Measurements from ENCODE around the gene ARHGEF18. TPM values are rescaled to one million over a fixed set of nuclear protein-coding genes. Genes with fewer than 3 reads are reported as not detected.

Gene ARHGEF18
- total and polyA plus RNA-seq, 2 of the 13 experiments (the other 11 are each of a cell fraction or from before 2014, with no cell fraction given), result 4.2 to 17.5 TPM

DNA sequence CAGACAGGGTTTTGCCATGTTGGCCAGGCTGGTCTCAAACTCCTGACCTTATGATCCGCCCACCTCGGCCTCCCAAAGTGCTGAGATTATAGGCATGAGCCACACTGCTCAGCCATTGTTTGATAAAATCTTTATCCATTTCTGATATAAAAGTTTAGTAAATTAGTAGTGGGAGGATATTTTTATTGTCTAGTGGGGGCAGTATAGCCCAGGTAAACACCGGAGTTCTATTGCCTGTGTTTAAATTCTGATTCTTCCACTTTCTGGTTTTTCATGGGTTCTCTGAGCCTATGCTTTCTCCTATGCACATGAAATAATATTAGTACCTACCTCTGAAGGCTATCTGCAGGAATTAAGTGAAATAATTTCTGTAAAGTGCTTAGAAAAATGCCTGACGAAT lies 20.1 kb upstream of the ARHGEF18 start:
- H3K9ac ChIP-seq (ENCODE audit: insufficient read depth, low read depth, low read length), result no peak overlapping the region
- no peaks in the 10 kb centered on the region; a peak in 1 of 5 replicates for H3K27me3 ChIP-seq (ENCODE audit: control insufficient read depth in 1 of 2, insufficient read depth in 2 of 2, low read length in 2 of 2)
- no peak overlapping the region for H3K4me2 ChIP-seq (ENCODE audit: low read depth, low read length)
- DNase-seq (ENCODE audit: low spot score) (no peak), ATAC-seq (no peak), FAIRE-seq (no peak)
- H3K4me3 ChIP-seq (replicated peaks in 1 of 3; ENCODE audit: insufficient read depth in 1 of 3, low read depth in 2 of 3, low read length in 3 of 3), result no peak overlapping the region
- H4K20me1 ChIP-seq (ENCODE audit: insufficient read depth, low read length), result no peaks in the 10 kb centered on the region
- H3K9me3 ChIP-seq (ENCODE audit: low read length), result no peaks in the 10 kb centered on the region
- no peaks in the 10 kb centered on the region for H3K79me2 ChIP-seq (ENCODE audit: insufficient read depth, low read length)
- whole genome bisulfite sequencing (ENCODE audit: low lambda C conversion rate), result 33% methylated on average over 4 of the region's 4 CpGs
- intact Hi-C loops (cut with micrococcal nuclease; ENCODE audit: unreplicated experiment) (no loop called here), in situ Hi-C loops (cut with HindIII; ENCODE audit: extremely low pct_ligation_motif_present, low pct_unique_long_range_greater_than_20kb) (no loop called here)
- POLR2A ChIA-PET, result no interaction called here
- H3K36me3 ChIP-seq (replicated peaks in 1 of 2; ENCODE audit: control insufficient read depth in 1 of 2, insufficient read depth in 2 of 2, low read length in 2 of 2), result no peaks in the 10 kb centered on the region
- no peak overlapping the region for H2AFZ ChIP-seq (ENCODE audit: low read length)
- CTCF ChIA-PET (ENCODE audit: low intra/inter-chr PET ratio, low total read pairs), result no interaction called here
- BruUV-seq (replicated peaks), result no TSS peak
- H3K4me1 ChIP-seq (ENCODE audit: insufficient read depth, low read length), result 0 out of 2 replicates have a peak, but pooled peaks cover 6% of the 10 kb centered on the region
- H3K27ac ChIP-seq (ENCODE audit: extremely low read length, insufficient read depth, low read length), result no peak overlapping the region
- no peak for TF ChIP-seq DNMT3B (CRISPR knock-in tag; conservative IDR thresholded peaks at IDR 0.05)

DNA sequence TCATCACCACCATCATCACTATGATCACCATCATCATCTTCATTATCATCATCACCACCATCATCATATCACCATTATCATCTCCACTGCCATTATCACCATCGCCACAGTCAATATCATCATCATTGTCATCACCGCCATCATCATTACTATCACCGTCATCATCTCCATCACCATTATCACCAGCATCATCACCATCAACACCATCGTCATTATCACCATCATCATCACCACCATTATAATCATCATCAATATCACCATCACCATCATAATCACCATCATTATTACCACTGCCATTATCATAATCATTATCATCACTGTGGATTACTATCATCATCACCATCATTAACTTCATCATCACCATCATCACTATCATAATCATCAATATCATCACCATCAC lies 17.3 kb upstream of the ARHGEF18 start:
- 55% methylated on average over 4 of the region's 4 CpGs for WGBS (ENCODE audit: low lambda C conversion rate)
- H3K9ac ChIP-seq (ENCODE audit: insufficient read depth, low read depth, low read length), result no peak overlapping the region
- no peak overlapping the region for H3K4me2 ChIP-seq (ENCODE audit: low read depth, low read length)
- in situ Hi-C loops (cut with HindIII; ENCODE audit: extremely low pct_ligation_motif_present, low pct_unique_long_range_greater_than_20kb) (no loop called here), intact Hi-C loops (cut with micrococcal nuclease; ENCODE audit: unreplicated experiment) (no loop called here)
- no peak overlapping the region for H2AFZ ChIP-seq (ENCODE audit: low read length)
- no peak overlapping the region for H3K4me3 ChIP-seq (replicated peaks in 1 of 3; ENCODE audit: insufficient read depth in 1 of 3, low read depth in 2 of 3, low read length in 3 of 3)
- no peaks in the 10 kb centered on the region for H4K20me1 ChIP-seq (ENCODE audit: insufficient read depth, low read length)
- no peaks in the 10 kb centered on the region for H3K36me3 ChIP-seq (replicated peaks in 1 of 2; ENCODE audit: control insufficient read depth in 1 of 2, insufficient read depth in 2 of 2, low read length in 2 of 2)
- CTCF ChIA-PET (ENCODE audit: low intra/inter-chr PET ratio, low total read pairs), result no interaction called here
- ATAC-seq, result no peak
- DNase-seq (ENCODE audit: low spot score), result no peak
- no peak for FAIRE-seq
- no peaks in the 10 kb centered on the region for H3K79me2 ChIP-seq (ENCODE audit: insufficient read depth, low read length)
- 0 out of 2 replicates have a peak, but pooled peaks cover 7% of the 10 kb centered on the region for H3K4me1 ChIP-seq (ENCODE audit: insufficient read depth, low read length)
- H3K27ac ChIP-seq (ENCODE audit: extremely low read length, insufficient read depth, low read length), result no peak overlapping the region
- POLR2A ChIA-PET, result no interaction called here
- no peaks in the 10 kb centered on the region for H3K9me3 ChIP-seq (ENCODE audit: low read length)
- no TSS peak for BruUV-seq (replicated peaks)
- TF ChIP-seq MEIS1 (CRISPR knock-in tag; IDR thresholded peaks at IDR 0.05; ENCODE audit: borderline replicate concordance) (no peak), CAMTA2 (CRISPR knock-in tag; IDR thresholded peaks at IDR 0.05; ENCODE audit: borderline replicate concordance) (no peak), GATA4 (IDR thresholded peaks at IDR 0.05; ENCODE audit: borderline replicate concordance, low read depth) (no peak), CREB1 (IDR thresholded peaks at IDR 0.05) (peak; percentile 96), CREB1 (CRISPR knock-in tag; IDR thresholded peaks at IDR 0.05) (no peak), PPARG (CRISPR knock-in tag; conservative IDR thresholded peaks at IDR 0.05) (no peak)
- TF ChIP-seq, protein P1, sequence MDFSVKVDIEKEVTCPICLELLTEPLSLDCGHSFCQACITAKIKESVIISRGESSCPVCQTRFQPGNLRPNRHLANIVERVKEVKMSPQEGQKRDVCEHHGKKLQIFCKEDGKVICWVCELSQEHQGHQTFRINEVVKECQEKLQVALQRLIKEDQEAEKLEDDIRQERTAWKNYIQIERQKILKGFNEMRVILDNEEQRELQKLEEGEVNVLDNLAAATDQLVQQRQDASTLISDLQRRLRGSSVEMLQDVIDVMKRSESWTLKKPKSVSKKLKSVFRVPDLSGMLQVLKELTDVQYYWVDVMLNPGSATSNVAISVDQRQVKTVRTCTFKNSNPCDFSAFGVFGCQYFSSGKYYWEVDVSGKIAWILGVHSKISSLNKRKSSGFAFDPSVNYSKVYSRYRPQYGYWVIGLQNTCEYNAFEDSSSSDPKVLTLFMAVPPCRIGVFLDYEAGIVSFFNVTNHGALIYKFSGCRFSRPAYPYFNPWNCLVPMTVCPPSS (IDR thresholded peaks at IDR 0.05), result 0 out of 2 replicates have a peak, but pooled peaks have one; percentile 18
- TF ChIP-seq, protein P2, sequence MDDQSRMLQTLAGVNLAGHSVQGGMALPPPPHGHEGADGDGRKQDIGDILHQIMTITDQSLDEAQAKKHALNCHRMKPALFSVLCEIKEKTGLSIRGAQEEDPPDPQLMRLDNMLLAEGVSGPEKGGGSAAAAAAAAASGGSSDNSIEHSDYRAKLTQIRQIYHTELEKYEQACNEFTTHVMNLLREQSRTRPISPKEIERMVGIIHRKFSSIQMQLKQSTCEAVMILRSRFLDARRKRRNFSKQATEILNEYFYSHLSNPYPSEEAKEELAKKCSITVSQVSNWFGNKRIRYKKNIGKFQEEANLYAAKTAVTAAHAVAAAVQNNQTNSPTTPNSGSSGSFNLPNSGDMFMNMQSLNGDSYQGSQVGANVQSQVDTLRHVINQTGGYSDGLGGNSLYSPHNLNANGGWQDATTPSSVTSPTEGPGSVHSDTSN (CRISPR knock-in tag; IDR thresholded peaks at IDR 0.05; ENCODE audit: borderline replicate concordance), result no peak
- H3K27me3 ChIP-seq (ENCODE audit: control insufficient read depth in 1 of 2, insufficient read depth in 2 of 2, low read length in 2 of 2), result peaks cover 0 to 2% of the 10 kb centered on the region in 2 experiments; a peak in 1 of 5 replicates

All from HepG2 (cell line).